GM03348 (cell line): ENCODE measurements around the gene TMEM138.
A peak's percentile ranks its signal among the peaks of the same experiment; 100 is the strongest.
"Not testable (repeated sequence)": the region's sequence is repeated elsewhere in the genome, so short reads cannot be mapped to it uniquely, and the experiment has no call there.

Experiments
- DNase-seq: peaks from one replicate; pipeline ENCODE4 v3.0.0; 2012; ENCODE audit warnings: low spot score

Gene TMEM138

DNA sequence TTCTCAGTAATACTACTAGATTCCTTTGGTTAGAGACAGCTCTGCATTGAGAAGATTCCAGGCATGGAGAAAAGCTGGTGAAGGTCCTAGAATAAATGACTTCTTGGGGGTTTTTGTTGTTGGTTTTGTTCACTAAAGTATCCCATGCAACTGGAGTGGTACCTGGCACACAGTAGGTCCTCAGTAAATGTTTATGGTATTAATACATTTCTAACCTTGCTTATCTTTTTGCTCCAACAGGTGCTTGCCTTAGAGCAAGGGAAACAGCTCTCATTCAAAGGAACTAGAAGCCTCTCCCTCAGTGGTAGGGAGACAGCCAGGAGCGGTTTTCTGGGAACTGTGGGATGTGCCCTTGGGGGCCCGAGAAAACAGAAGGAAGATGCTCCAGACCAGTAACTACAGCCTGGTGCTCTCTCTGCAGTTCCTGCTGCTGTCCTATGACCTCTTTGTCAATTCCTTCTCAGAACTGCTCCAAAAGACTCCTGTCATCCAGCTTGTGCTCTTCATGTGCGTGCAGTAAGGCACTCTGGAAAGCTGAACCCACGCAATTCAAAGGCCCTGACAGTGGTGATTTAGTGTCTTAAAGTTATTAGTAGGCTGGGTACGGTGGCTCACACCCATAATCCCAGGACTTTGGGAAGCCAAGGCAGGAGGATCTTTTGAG is 2.0 kb downstream of the TMEM138 start:
- no peak for DNase-seq

DNA sequence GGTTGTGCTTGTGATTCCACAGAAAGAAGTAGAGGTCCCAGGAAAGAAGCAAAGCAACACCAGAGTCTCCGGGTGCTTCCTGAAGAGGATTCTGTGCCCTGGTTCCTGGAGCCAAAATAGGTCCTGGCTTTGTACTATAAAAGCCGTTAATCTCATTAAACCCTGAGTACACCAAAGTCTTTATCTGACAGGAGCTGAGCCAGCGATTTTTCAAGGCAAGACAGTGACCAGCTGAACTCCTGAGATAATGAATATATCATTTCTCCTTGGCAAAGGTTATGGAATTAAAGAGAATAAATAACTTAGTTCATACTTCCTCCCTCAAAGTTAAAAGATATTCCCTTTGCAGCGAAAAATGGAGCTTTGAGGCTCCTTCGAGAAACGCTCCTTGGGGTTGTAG is 5.2 kb downstream of the TMEM138 start:
- DNase-seq, result no peak

DNA sequence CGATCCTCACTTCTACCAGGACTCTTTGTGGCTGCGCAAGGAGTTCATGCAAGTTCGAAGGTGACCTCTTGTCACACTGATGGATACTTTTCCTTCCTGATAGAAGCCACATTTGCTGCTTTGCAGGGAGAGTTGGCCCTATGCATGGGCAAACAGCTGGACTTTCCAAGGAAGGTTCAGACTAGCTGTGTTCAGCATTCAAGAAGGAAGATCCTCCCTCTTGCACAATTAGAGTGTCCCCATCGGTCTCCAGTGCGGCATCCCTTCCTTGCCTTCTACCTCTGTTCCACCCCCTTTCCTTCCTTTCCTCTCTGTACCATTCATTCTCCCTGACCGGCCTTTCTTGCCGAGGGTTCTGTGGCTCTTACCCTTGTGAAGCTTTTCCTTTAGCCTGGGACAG is 6.5 kb downstream of the TMEM138 start:
- no peak for DNase-seq

DNA sequence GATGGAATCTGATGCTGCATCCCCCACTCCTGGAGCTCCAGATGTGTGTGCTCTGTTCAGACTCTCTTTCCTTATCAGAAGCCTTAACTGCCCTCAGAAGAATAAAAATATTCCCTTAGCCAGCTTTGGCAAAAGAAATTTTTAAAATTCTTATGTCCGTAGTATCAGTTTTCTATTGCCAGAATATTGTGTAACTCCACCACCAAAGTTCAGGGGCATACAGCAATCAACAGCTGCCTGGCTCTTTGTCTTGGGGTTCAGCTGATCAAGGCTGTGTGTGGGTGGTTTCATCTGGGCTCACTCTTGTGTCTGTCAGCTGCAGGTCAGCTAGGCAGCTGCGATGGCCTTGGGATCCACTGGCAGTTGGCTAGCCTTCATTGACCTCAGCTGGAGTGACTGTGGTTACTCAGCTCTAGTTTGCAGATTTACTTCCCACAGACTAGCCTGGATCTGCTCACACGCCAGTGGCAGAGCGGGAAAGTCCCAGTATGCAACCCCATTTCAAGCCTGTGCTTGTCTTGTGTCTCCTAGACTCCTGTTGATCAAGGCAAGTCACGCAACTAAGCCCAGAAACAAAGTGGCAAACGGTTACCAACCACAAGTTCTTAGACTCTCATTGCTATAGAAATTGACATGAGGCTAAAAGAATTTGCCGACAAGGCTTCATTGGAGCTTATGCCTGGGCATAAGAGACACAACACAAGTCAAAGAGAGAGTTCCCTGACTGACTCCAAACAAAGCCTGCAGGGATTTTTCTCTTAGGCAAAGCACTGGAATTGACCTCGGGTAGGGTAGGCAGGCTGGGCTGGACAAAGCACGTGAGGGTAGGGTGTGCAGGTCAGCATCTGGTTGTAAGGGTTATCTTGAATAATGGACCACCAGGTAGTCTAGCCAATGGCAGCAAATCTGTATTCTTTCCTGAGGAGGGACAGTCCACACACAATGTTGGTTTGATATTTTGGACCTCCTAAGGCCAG is 7.5 kb downstream of the TMEM138 start:
- peak; percentile 59 for DNase-seq

DNA sequence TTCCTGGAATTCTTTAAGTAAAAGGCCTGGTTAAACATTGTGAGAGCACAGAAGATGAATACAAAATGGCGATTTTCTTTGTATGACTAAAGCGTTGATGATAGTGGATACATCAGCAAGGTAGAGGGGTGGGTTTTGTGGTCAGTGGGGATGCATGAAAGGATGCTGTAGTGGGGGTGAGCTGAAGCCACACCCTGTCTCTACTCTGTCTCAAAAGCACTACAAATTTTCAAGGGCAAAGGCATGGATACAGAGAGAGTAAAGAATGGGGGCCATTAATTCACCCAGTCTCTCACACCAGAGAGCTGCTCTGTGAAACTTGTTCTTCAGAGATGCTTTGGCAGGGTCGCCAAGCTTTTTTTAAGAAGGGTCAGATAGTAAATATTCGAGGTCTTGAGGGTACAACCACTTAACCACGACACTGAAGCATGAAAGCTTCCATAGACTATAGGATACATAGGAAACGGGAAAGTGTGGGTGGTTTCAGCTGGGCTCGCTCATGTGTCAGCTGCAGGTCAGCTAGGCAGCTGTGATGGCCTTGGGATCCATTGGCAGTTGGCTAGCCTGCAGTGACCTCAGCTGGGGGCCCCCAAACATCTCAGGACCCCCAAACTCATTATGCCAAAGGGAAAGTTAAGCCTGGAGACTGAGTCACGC is 8.3 kb downstream of the TMEM138 start:
- DNase-seq, result no peak

DNA sequence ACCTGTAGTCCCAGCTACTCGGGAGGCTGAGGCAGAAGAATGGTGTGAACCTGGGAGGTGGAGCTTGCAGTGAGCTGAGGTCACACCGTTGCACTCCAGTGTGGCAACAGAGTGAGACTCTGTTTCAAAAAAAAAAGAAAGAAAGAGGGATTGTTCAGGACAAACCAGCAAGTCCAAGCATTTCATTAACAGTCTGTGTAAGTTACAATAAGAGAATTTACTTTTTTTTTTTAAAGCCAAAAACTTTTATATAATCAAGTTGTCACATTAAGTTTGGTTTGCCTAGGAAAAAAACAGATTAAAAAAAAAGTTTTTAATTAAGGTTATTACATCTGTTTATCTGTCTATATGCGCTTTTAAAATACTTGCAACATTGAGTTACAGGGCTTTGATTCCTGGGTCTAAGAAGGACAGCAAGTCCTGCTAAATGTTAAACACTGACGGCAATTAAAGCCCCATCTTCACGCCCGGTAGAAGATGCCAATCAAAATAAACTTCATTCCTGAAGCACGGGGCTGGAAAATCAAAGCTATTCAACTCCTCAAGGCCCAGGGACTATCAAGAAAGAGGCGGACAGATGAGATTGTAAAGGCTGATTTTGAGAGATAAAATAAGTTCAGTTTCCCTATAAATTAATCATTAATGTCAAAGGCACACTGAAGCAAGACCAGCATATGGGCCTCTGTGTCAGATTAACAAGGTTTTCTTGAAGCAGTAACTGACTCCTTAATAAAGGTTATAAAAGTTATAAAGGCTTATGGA is 10.7 kb downstream of the TMEM138 start:
- no peak for DNase-seq

DNA sequence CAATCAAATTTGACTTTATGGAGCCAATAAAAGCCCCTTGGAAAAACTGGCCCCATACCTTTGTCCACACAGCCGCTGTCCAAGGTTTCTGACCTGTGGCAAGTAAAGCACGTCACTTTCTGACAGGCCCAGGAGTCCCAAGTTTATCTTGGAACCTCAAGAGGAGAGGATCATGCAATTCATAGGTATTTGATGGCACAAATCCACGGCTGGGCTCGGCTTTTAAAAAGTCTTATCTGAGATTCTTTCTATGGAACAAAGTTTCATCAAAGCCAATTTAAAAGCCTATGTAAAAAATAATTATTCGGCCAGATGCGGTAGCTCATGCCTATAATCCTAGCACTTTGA is 13.6 kb downstream of the TMEM138 start:
- no peak for DNase-seq

DNA sequence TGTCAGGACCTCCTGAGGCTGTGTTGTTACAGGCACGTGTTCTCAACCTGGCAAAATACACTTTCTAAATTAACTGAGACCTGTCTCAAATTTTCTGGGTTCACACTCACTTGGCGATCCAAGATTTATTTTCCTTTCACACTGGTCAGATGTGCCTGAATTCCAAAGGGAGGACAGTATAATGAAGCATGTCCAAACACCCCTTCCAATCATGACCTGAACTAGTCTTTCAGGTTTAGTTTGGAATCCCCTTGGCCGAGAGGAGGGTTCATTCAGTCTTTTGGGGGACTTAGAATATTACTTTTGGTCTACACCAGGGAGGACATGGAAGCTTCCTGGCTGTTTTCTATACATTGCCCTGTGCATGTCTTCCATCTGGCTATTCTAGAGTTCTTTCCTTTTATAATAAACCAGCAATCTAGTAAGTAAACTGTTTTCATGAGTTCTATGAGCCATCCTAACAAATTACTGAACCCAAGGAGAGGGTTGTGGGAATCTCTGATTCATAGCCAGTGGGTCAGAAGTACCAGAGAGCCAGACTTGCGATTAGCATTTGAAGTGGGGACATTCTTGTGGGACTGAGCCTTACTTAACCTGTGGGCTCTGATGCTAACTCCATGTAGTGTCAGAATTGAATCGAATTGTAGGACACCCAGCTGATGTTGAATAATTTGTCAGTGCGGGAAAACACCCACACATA is 15.4 kb downstream of the TMEM138 start:
- peak; percentile 37 for DNase-seq

DNA sequence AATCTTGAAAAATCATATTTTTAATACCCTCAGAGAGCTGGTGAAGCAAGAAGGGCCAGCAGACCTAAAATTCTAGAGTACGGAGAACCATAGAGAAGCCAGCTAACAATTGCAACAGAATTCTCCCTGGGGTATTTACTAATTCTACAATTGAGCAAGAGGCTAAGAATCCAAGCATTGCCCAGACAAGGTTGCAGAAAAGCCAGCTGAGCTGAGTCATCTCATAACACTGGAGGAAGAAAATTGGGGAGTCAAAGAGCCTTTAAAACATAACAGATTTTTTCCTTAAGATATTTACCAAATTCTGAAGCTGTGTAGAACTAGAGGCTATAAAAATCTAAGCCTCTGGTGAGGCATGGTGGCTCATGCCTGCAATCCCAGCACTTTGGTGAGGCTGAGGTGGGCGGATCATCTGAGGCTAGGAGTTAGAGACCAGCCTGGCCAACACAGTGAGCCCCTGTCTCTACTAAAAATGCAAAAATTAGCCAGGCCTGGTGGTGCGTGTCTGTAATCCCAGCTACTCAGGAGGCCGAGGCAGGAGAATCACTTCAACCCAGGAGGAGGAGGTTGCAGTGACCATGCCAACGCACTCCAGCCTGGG is 16.6 kb downstream of the TMEM138 start:
- DNase-seq, result peak; percentile 91

DNA sequence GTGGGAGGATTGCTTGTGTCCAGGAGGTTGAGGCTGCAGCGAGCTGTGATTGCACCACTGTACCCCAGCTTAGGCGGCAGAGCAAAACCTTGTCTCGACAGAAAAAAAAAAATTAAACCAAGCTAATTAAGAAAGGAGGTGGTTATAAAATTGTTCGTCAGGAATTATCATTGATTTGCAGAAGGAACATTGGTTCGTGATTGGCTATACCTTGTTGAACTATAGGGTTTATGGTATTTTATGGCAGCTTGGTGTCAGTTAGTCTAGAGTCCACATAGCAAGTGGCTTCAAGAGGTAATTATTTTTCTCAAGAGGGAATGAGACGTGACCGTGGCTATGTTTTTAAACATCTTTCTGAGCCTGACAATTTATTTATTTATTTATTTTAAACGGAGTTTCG is 18.7 kb downstream of the TMEM138 start:
- no peak for DNase-seq

DNA sequence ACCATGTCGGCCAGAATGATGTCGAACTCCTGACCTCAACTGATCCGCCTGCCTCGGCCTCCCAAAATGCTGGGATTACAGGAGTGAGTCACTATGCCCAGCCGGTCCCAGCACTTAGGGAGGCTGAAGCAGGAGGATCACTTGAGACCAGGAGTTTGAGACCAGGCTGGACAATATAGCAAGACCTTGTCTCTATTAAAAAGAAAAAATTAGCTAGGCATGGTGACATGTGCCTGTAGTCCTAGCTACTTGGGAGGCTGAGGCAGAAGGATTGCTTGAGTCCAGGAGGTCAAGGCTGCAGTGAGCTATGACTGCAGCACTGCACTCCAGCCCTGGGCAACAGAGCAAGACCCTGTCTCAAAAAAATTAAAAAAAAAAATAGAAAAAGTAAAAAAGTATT is 21.7 kb downstream of the TMEM138 start:
- DNase-seq, result not testable (repeated sequence)

DNA sequence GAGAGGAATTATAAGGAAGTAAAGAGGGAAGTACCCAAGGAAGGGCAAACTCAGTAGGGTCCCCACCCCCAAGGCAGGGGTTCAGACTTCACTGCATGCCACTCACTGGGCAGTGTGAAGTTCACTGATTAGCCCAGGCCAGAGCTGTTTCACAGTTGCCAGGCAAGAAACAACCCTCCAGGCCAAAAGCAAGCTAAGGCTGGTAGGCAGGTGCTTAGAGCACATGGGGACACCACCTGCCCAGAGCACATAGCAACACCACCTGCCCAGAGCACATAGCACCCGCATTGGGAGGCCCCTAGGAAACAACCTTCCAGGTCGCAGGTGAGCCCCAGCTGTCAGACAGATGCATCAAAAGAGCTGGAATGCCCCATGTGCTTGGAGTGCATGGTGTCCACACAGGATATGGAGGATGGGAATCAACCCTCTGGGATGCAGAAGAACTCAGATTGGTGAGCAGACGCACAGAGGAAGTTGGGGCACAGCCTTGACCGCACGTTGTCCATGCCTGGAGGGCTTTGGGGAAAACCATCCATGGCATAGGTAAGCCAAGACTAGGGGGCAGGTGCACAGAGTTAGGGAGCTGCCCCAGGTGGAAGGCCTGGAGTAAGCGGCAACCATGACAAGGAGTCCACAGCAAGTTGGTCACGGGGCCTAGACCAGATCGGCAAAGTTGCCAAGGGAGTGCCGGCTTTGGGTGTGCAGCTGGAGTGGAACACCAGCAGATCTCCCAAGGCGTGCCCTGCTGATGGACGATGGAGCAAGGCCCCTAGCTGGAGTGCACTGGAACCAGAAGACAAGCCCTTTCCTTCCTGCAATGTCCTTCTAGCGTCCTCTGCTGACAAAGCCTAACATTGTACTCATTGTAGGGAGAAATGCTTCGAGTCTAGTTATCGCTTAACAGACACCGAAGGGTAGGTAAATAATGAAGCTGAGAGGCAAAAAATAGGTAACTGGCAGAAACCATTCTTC is 22.4 kb downstream of the TMEM138 start:
- DNase-seq, result no peak

DNA sequence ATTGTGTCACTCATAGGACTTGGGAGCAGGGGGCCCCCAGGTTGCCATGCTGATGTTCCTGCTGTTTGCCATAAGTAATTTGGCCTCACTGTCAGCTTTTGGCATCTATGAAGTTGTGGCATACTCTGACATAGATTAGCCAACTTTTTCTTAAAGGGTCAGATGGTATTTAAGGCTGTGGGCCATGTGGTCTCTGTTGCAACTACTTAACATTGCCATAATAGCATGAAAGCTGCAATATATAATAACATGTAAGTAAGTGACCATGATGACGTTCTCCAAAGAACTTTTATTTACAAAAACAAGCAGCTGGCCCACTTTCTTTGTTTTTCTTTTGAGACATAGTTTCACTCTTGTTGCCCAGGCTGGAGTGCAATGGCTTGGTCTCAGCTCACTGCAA is 28.0 kb downstream of the TMEM138 start:
- DNase-seq, result no peak

DNA sequence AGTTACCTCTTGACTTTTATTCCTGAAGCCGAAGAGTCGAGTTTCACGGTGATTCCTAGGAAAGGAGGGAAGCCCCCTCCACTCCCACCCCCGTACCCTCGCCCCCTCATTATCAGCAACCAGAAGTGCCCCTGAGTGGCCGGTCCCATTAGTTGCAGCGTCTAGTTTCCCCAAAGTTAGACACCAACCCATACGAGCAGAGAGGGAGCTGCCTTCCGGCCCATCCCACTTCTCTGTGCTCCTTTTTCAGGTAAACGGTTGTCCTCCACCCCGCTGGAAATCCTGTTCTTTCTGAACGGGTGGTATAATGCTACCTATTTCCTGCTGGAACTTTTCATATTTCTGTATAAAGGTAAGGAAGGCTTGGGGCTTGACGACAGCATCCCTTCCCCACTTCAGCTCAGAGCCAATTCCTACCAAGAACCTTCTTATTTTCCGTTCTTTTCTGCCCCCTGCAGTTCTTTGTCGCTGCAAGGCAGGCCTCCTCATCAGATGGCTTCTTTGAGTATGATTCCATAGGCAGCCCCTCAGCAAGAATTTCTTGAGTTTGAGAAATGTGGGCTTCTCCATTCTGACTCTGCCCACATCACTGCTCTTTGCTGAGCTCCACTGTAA is 30.9 kb downstream of the TMEM138 start:
- peak; percentile 33 for DNase-seq

DNA sequence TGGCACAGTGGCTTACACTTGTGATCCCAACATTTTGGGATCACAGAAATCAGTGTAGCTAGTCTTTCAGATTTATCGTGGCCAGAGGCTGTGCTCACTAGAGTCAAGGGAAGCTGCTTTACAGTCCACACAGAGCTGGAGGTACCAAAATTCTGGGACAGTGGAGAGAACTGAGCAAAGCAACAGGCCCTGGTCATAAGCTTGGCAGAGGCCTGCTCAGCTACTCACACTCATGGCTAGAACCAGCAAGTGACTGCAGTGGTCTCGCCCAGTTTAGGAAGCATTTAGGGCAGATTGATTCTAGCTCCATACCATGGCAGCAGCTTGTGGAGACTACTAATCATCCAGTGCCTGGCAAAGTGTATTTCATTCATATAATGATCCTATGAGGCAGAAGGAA is 39.0 kb downstream of the TMEM138 start:
- DNase-seq, result no peak

DNA sequence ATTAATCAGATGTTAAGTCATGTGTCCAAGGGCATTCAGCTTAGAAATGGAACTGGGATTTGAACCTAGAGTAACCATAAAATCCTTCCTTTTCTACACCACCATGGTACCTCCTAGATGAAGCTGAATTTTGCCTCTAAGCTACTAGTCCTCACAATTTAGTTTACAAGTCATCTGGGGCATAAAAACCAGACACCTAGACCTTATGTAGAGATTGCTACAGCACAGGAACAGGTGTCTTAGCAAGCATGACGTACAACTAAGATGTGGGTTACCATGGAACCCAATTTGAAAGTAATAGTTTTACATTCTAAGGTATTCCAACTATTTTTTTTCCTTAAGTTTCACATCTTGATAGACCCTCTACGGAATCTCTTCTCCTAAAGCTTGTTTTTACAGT is 39.4 kb downstream of the TMEM138 start:
- DNase-seq, result no peak

DNA sequence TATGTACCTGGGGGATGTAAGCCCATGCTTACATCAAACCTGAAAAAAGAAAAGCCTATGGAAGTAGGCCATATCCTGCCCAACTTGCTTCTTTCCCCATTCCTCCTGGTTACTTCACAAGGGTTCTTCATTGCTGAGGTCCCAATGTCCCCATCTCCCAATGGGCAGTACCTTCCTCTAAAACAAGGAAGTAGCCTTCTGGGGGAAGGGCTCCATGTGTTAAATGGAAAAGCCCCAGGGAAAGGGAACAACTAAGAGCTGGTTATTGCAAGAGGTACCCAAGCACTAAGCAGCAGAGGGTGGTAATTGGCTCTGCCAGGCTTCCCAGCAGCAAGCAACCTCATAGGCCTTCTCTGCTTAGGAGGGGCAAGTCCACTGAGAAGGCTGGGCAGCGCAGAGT is 41.5 kb downstream of the TMEM138 start:
- DNase-seq, result no peak

DNA sequence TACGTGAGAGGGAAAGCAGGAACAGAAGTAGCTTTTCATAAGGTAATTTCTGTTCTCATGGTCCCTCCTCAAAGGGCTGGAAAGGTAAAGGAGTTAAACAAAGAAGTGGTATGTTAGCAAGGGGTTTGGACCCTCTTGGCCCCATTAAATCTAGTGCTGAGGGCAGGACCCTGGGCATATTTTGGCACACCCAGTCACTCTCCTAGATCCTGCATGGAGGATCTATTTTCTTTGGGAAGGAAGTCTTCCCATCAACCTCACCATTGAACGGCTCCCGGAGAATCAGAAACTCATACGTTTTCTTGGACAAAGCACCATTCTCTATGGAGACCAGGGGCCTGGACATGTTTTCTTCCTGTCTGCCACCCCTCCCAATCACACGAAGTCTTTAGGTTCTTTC is 41.9 kb downstream of the TMEM138 start:
- no peak for DNase-seq

DNA sequence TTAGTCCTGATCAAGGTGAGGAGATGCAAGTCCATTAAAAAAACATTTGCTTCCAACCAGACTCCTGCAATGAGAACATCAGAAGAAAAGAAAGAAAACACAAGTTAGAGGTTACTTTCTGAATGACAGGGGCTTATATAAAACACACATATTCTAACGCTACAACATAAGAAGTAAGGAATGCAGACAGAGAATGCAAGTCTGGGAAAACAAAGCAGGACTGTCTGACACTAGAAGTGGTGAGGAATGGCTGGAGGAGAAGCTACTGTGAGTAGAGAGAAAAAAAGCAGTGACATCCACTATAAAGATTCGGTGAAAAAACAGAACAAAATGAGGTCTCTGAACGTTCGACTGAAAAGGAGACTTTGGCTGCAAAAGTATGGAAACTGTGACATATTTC is 42.5 kb downstream of the TMEM138 start:
- DNase-seq, result no peak

DNA sequence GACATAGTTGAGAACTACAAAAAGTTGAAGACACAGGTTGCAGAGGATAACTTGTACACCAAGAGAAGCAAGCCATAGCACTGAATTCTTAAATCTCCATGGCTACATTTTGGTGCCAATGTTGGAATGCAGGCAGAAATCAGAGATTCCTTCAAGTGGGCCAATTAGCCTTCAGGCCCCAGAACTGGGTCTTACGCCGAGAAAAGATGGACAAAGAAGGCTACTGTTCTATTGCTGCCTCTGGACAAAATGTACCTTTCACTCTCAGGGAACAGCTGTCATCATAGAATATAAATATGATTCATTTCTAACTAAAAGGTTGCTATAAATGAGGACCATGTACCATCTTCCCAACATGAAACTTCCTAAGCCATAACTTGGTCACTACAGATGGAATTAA is 43.9 kb downstream of the TMEM138 start:
- DNase-seq, result no peak
